Spinal cord (tissue), 10 donors: ENCODE measurements around the gene MYEF2. TPM values are rescaled to one million over a fixed set of nuclear protein-coding genes. Genes with fewer than 3 reads are reported as not detected.

Experiments
- DNase-seq, 6 donors: peaks; one replicate each; pipeline versions ENCODE4 v3.0.0 to v3.0.0-alpha.2; 2013 to 2015; ENCODE audit warnings: low spot score in 6 of 6, low read depth in 4 of 6
- H3K27ac ChIP-seq: one replicate; pipeline ENCODE4 v1.5.1; 2013; ENCODE audit warnings: low read depth, low read length, control low read depth
- H3K27me3 ChIP-seq: one replicate; pipeline ENCODE4 v1.6.1; 2013; ENCODE audit warnings: low read length; ENCODE audit not compliant: control insufficient read depth, insufficient read depth
- H3K36me3 ChIP-seq: one replicate; pipeline ENCODE4 v1.6.1; 2013; ENCODE audit warnings: low read length; ENCODE audit not compliant: control insufficient read depth, insufficient read depth
- H3K4me1 ChIP-seq: one replicate; pipeline ENCODE4 v1.6.1; 2013; ENCODE audit warnings: low read length; ENCODE audit not compliant: control insufficient read depth, insufficient read depth
- H3K4me3 ChIP-seq: one replicate; pipeline ENCODE4 v1.5.1; 2013; ENCODE audit warnings: low read depth, low read length, control low read depth
- H3K9me3 ChIP-seq: one replicate; pipeline ENCODE4 v1.6.1; 2013; ENCODE audit warnings: low read length; ENCODE audit not compliant: control insufficient read depth, insufficient read depth
- WGBS: methylation state at CpG from one replicate; pipeline ENCODE4 v1.1.5; 2013; ENCODE audit warnings: missing lambda C conversion rate; ENCODE audit not compliant: insufficient coverage; 5-methylcytosine and 5-hydroxymethylcytosine counted together
- polyA plus RNA-seq, 2 donors: library from polyadenylated mRNA; unstranded; fragments of 120-200 nt; gene quantifications; one replicate each; pipeline ENCODE4 v1.2.1, GENCODE V29; 2013; ENCODE audit not compliant: insufficient read length in 2 of 2
- total RNA-seq, 2 donors: library from RNA; depleted of rRNA in 1 of 2; stranded (reverse); fragments of 120-200 nt in 1 of 2; fragments of >200 nt in 1 of 2; gene quantifications; one replicate each; pipeline versions ENCODE4 v1.2.3 to v1.2.4, GENCODE V29; 2013 to 2014
- donor health status: healthy.

MYEF2 gene
- total and polyA plus RNA-seq, 4 donors: 38.0 to 148 (median 98.5) TPM

GRCh38 chr15:48097264-48097663, 80.8 kb downstream of the MYEF2 start:
- no peak overlapping the region for H3K27ac ChIP-seq
- no peaks in the 10 kb centered on the region for H3K4me1 ChIP-seq
- no peaks in the 10 kb centered on the region for H3K9me3 ChIP-seq
- no peaks in the 10 kb centered on the region for H3K36me3 ChIP-seq
- no peak for DNase-seq
- H3K4me3 ChIP-seq: no peak overlapping the region
- H3K27me3 ChIP-seq: no peaks in the 10 kb centered on the region
- no CpG with 5 or more reads among the region's 2 CpGs for WGBS

- Histone ChIP-seq H3K4me3 (no peak overlapping the region), H3K27ac (no peak overlapping the region), H3K27me3 (no peaks in the 10 kb centered on the region), H3K36me3 (no peaks in the 10 kb centered on the region), H3K4me1 (no peaks in the 10 kb centered on the region), H3K9me3 (no peaks in the 10 kb centered on the region)
- WGBS: 89% methylated on average over 1 of the region's 2 CpGs
- no peak for DNase-seq
Measured at GRCh38 chr15:48096813-48097212, 81.3 kb downstream of the MYEF2 start.

DNA sequence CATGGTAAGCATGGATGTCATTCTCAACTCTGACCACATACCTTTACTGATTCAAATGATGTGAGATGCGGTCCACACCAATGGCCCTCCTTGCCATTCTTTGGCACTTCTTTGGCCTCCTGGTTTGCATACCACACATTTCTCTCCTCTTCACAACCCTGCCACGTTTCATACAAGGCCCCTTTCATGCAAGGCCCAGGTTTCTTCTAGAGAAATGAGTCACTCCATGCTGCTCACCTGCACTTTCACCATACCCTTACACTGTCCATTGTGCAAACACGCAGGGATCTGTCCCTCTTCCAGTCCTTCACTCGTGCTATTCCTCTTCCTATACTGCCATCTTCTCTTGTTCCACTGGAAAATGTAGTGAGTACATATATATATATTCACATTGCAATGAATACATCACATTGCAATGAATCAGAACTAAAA, 81.7 kb downstream of the MYEF2 start:
- no peak for DNase-seq
- H3K4me3 ChIP-seq: no peak overlapping the region
- H3K27me3 ChIP-seq: no peaks in the 10 kb centered on the region
- H3K36me3 ChIP-seq: no peaks in the 10 kb centered on the region
- no peaks in the 10 kb centered on the region for H3K9me3 ChIP-seq
- H3K4me1 ChIP-seq: peaks cover 2% of the 10 kb centered on the region
- H3K27ac ChIP-seq: no peak overlapping the region
- WGBS: 90% methylated on average over 2 of the region's 4 CpGs

GRCh38 chr15:48091522-48091921, 86.6 kb downstream of the MYEF2 start:
- peak in 2 of 6 donors; percentile 37 to 84 for DNase-seq
- H3K36me3 ChIP-seq: no peaks in the 10 kb centered on the region
- H3K4me3 ChIP-seq: no peak overlapping the region
- no peak overlapping the region for H3K27ac ChIP-seq
- H3K9me3 ChIP-seq: peaks cover 3% of the 10 kb centered on the region
- WGBS: 25% methylated on average over 4 of the region's 4 CpGs
- no peaks in the 10 kb centered on the region for H3K27me3 ChIP-seq
- H3K4me1 ChIP-seq: peaks cover 7% of the 10 kb centered on the region

GRCh38 chr15:48090666-48091065, 87.4 kb downstream of the MYEF2 start:
- Histone ChIP-seq H3K36me3 (no peaks in the 10 kb centered on the region), H3K27ac (no peak overlapping the region), H3K4me3 (no peak overlapping the region), H3K9me3 (peaks cover 3% of the 10 kb centered on the region), H3K4me1 (peaks cover 9% of the 10 kb centered on the region), H3K27me3 (no peaks in the 10 kb centered on the region)
- WGBS: no CpG with 5 or more reads among the region's 3 CpGs
- no peak for DNase-seq

GRCh38 chr15:48090115-48090514, 88.0 kb downstream of the MYEF2 start:
- H3K27ac ChIP-seq: no peak overlapping the region
- WGBS: 40% methylated on average over 1 of the region's 2 CpGs
- H3K36me3 ChIP-seq: no peaks in the 10 kb centered on the region
- no peak overlapping the region for H3K4me3 ChIP-seq
- peaks cover 14% of the 10 kb centered on the region for H3K4me1 ChIP-seq
- H3K27me3 ChIP-seq: no peaks in the 10 kb centered on the region
- H3K9me3 ChIP-seq: peaks cover 3% of the 10 kb centered on the region
- no peak for DNase-seq

GRCh38 chr15:48089702-48090101, 88.4 kb downstream of the MYEF2 start:
- peaks cover 16% of the 10 kb centered on the region for H3K4me1 ChIP-seq
- no peak overlapping the region for H3K4me3 ChIP-seq
- no peaks in the 10 kb centered on the region for H3K27me3 ChIP-seq
- 69% methylated on average over 6 of the region's 6 CpGs for WGBS
- H3K9me3 ChIP-seq: peaks cover 3% of the 10 kb centered on the region
- no peaks in the 10 kb centered on the region for H3K36me3 ChIP-seq
- DNase-seq: no peak
- H3K27ac ChIP-seq: no peak overlapping the region

- Histone ChIP-seq H3K36me3 (no peaks in the 10 kb centered on the region), H3K4me1 (peaks cover 18% of the 10 kb centered on the region), H3K4me3 (no peak overlapping the region), H3K9me3 (peaks cover 3% of the 10 kb centered on the region), H3K27ac (no peak overlapping the region), H3K27me3 (no peaks in the 10 kb centered on the region)
- WGBS: 67% methylated on average over 2 of the region's 3 CpGs
- DNase-seq: no peak
Measured at GRCh38 chr15:48087844-48088243, 90.3 kb downstream of the MYEF2 start.

- no peaks in the 10 kb centered on the region for H3K36me3 ChIP-seq
- no peaks in the 10 kb centered on the region for H3K27me3 ChIP-seq
- WGBS: 37% methylated on average over 3 of the region's 5 CpGs
- peak in 3 of 6 donors; percentile 24 to 74 (median 56) for DNase-seq
- H3K4me3 ChIP-seq: no peak overlapping the region
- H3K4me1 ChIP-seq: peaks cover 18% of the 10 kb centered on the region
- H3K27ac ChIP-seq: peak overlapping the region; percentile 58
- peaks cover 3% of the 10 kb centered on the region for H3K9me3 ChIP-seq
Measured at GRCh38 chr15:48086576-48086975, 91.5 kb downstream of the MYEF2 start.

DNA sequence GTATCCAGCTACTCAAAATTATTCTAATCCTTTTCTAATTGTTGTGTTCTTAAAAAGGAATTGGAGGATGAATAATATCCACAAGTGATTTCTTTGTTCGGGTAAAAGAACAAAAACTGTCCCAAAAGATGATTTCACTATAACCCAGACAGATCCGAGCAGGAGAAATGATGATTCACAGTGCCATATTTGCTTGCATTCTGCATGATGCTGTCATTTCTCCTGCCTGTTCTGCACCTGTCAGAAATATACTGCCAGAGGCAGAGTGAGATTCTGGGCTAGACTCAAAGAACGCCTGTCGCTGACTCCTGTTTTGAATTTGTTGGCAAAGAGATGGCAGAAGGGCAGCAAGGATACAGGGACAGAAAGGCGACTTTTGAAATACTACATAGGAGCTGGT, 92.0 kb downstream of the MYEF2 start:
- Histone ChIP-seq H3K27ac (peak overlapping the region; percentile 58), H3K4me3 (no peak overlapping the region), H3K36me3 (no peaks in the 10 kb centered on the region), H3K9me3 (peaks cover 3% of the 10 kb centered on the region), H3K27me3 (no peaks in the 10 kb centered on the region), H3K4me1 (peaks cover 15% of the 10 kb centered on the region)
- WGBS: 45% methylated on average over 4 of the region's 5 CpGs
- DNase-seq: peak in 2 of 6 donors; percentile 58 to 79
